ENCODE results near the gene VAPB. TPM values are rescaled to one million over a fixed set of nuclear protein-coding genes. Genes with fewer than 3 reads are reported as not detected.
"Not testable (repeated sequence)": the region's sequence is repeated elsewhere in the genome, so short reads cannot be mapped to it uniquely, and the experiment has no call there.

Gene VAPB
- total and polyA plus RNA-seq, 4 experiments from 2014 or later: 27.6 to 40.1 (median 33.0) TPM

- no peak for DNase-seq
- H3K4me1 Mint-ChIP-seq: no peaks in the 10 kb centered on the region
- no peaks in the 10 kb centered on the region for H3K4me1 ChIP-seq (ENCODE audit: insufficient read depth, low read length)
- intact Hi-C loops (cut with micrococcal nuclease): no loop called here
- H3K36me3 ChIP-seq (ENCODE audit: insufficient read depth, low read length): no peaks in the 10 kb centered on the region
- ChIA-PET CTCF (ENCODE audit: partially characterized antibody) (no interaction called here), POLR2A (ENCODE audit: partially characterized antibody) (no interaction called here)
- H3K9me3 ChIP-seq (ENCODE audit: control insufficient read depth in 1 of 2, low read length in 2 of 2): no peaks in the 10 kb centered on the region
- peaks cover 0 to 5% of the 10 kb centered on the region in 2 donors for H3K36me3 Mint-ChIP-seq
- H3K4me3 Mint-ChIP-seq: no peak overlapping the region
- H3K4me3 ChIP-seq (ENCODE audit: low read length in 2 of 2): no peak overlapping the region
- H3K27ac ChIP-seq (ENCODE audit: low read depth, low read length): no peak overlapping the region
- H3K27me3 ChIP-seq (ENCODE audit: insufficient read depth, low read length): no peaks in the 10 kb centered on the region
- H3K9me3 Mint-ChIP-seq: peaks cover 0 to 2% (median 0%) of the 10 kb centered on the region in 8 donors
- no peak overlapping the region for H3K27ac Mint-ChIP-seq
- peaks cover under 1 to 4% of the 10 kb centered on the region in 2 donors for H3K27me3 Mint-ChIP-seq
These were observed 16.2 kb upstream of the VAPB start for GRCh38 chr20:58372806-58373205.

GRCh38 chr20:58373296-58373695 lies 15.7 kb upstream of the VAPB start:
- H3K9me3 ChIP-seq (ENCODE audit: control insufficient read depth in 1 of 2, low read length in 2 of 2); POLR2A ChIA-PET (ENCODE audit: partially characterized antibody); CTCF ChIA-PET (ENCODE audit: partially characterized antibody); H3K4me3 ChIP-seq (ENCODE audit: low read length in 2 of 2); H3K27me3 Mint-ChIP-seq; H3K27ac Mint-ChIP-seq; DNase-seq; H3K27ac ChIP-seq (ENCODE audit: low read depth, low read length); H3K4me1 Mint-ChIP-seq; H3K36me3 Mint-ChIP-seq; H3K9me3 Mint-ChIP-seq; H3K27me3 ChIP-seq (ENCODE audit: insufficient read depth, low read length); H3K4me3 Mint-ChIP-seq; H3K4me1 ChIP-seq (ENCODE audit: insufficient read depth, low read length); intact Hi-C loops (cut with micrococcal nuclease); H3K36me3 ChIP-seq (ENCODE audit: insufficient read depth, low read length): not testable (repeated sequence)

GRCh38 chr20:58374027-58374850 lies 14.8 kb upstream of the VAPB start:
- Histone ChIP-seq H3K9me3 (ENCODE audit: control insufficient read depth in 1 of 2, low read length in 2 of 2) (no peaks in the 10 kb centered on the region), H3K4me1 (ENCODE audit: insufficient read depth, low read length) (no peaks in the 10 kb centered on the region), H3K27me3 (ENCODE audit: insufficient read depth, low read length) (no peaks in the 10 kb centered on the region), H3K4me3 (ENCODE audit: low read length in 2 of 2) (no peak overlapping the region), H3K36me3 (ENCODE audit: insufficient read depth, low read length) (no peaks in the 10 kb centered on the region), H3K27ac (ENCODE audit: low read depth, low read length) (no peak overlapping the region)
- CTCF ChIA-PET (ENCODE audit: partially characterized antibody): no interaction called here
- DNase-seq: no peak
- H3K27me3 Mint-ChIP-seq: peaks cover 10 to 12% of the 10 kb centered on the region in 2 donors
- H3K4me3 Mint-ChIP-seq: no peak overlapping the region
- intact Hi-C loops (cut with micrococcal nuclease): no loop called here
- no peaks in the 10 kb centered on the region for H3K4me1 Mint-ChIP-seq
- peak overlapping the region in 2 of 7 donors; percentile 22 to 63 for H3K27ac Mint-ChIP-seq
- H3K36me3 Mint-ChIP-seq: no peaks in the 10 kb centered on the region
- POLR2A ChIA-PET (ENCODE audit: partially characterized antibody): no interaction called here
- H3K9me3 Mint-ChIP-seq: peaks cover 0 to 2% (median 0%) of the 10 kb centered on the region in 8 donors

GRCh38 chr20:58374906-58375758 lies 13.9 kb upstream of the VAPB start:
- Mint-ChIP-seq H3K9me3 (peaks cover 0 to 2% (median 0%) of the 10 kb centered on the region in 8 donors), H3K4me3 (no peak overlapping the region), H3K4me1 (no peaks in the 10 kb centered on the region), H3K36me3 (no peaks in the 10 kb centered on the region), H3K27me3 (peaks cover 12% of the 10 kb centered on the region in 2 donors), H3K27ac (peak overlapping the region in 1 of 7 donors; percentile 63)
- Histone ChIP-seq H3K9me3 (ENCODE audit: control insufficient read depth in 1 of 2, low read length in 2 of 2) (no peaks in the 10 kb centered on the region), H3K27me3 (ENCODE audit: insufficient read depth, low read length) (no peaks in the 10 kb centered on the region), H3K4me3 (ENCODE audit: low read length in 2 of 2) (no peak overlapping the region), H3K4me1 (ENCODE audit: insufficient read depth, low read length) (no peaks in the 10 kb centered on the region), H3K36me3 (ENCODE audit: insufficient read depth, low read length) (no peaks in the 10 kb centered on the region), H3K27ac (ENCODE audit: low read depth, low read length) (no peak overlapping the region)
- intact Hi-C loops (cut with micrococcal nuclease): no loop called here
- ChIA-PET POLR2A (ENCODE audit: partially characterized antibody) (no interaction called here), CTCF (ENCODE audit: partially characterized antibody) (no interaction called here)
- no peak for DNase-seq

GRCh38 chr20:58375759-58376352 lies 13.2 kb upstream of the VAPB start:
- Histone ChIP-seq H3K27ac (ENCODE audit: low read depth, low read length) (no peak overlapping the region), H3K4me1 (ENCODE audit: insufficient read depth, low read length) (no peaks in the 10 kb centered on the region), H3K27me3 (ENCODE audit: insufficient read depth, low read length) (no peaks in the 10 kb centered on the region), H3K9me3 (ENCODE audit: control insufficient read depth in 1 of 2, low read length in 2 of 2) (no peaks in the 10 kb centered on the region), H3K4me3 (ENCODE audit: low read length in 2 of 2) (no peak overlapping the region), H3K36me3 (ENCODE audit: insufficient read depth, low read length) (no peaks in the 10 kb centered on the region)
- Mint-ChIP-seq H3K9me3 (peaks cover 0 to 4% (median 2%) of the 10 kb centered on the region in 8 donors), H3K27me3 (peaks cover 15% of the 10 kb centered on the region in 2 donors), H3K4me3 (no peak overlapping the region), H3K4me1 (no peaks in the 10 kb centered on the region), H3K36me3 (no peaks in the 10 kb centered on the region), H3K27ac (no peak overlapping the region)
- POLR2A ChIA-PET (ENCODE audit: partially characterized antibody): no interaction called here
- CTCF ChIA-PET (ENCODE audit: partially characterized antibody): no interaction called here
- intact Hi-C loops (cut with micrococcal nuclease): no loop called here
- no peak for DNase-seq

- Mint-ChIP-seq H3K27ac (no peak overlapping the region), H3K4me3 (no peak overlapping the region), H3K4me1 (no peaks in the 10 kb centered on the region), H3K9me3 (peaks cover 0 to 15% (median 10%) of the 10 kb centered on the region in 8 donors), H3K36me3 (peaks cover 0 to 9% of the 10 kb centered on the region in 2 donors), H3K27me3 (peaks cover 21% of the 10 kb centered on the region in 2 donors)
- H3K27me3 ChIP-seq (ENCODE audit: insufficient read depth, low read length): no peaks in the 10 kb centered on the region
- H3K36me3 ChIP-seq (ENCODE audit: insufficient read depth, low read length): no peaks in the 10 kb centered on the region
- CTCF ChIA-PET (ENCODE audit: partially characterized antibody): interaction anchor here (0.8 kb wide), 1 partner anchor 12 kb away, joined by 4 read pairs; the partner anchor contains the start of gene VAPB
- POLR2A ChIA-PET (ENCODE audit: partially characterized antibody): no interaction called here
- no peak overlapping the region for H3K27ac ChIP-seq (ENCODE audit: low read depth, low read length)
- H3K4me3 ChIP-seq (ENCODE audit: low read length in 2 of 2): no peak overlapping the region
- DNase-seq: no peak
- no peaks in the 10 kb centered on the region for H3K4me1 ChIP-seq (ENCODE audit: insufficient read depth, low read length)
- no peaks in the 10 kb centered on the region for H3K9me3 ChIP-seq (ENCODE audit: control insufficient read depth in 1 of 2, low read length in 2 of 2)
- intact Hi-C loops (cut with micrococcal nuclease): no loop called here
These were observed 12.0 kb upstream of the VAPB start for GRCh38 chr20:58377017-58377416.

- Histone ChIP-seq H3K27ac (ENCODE audit: low read depth, low read length) (no peak overlapping the region), H3K36me3 (ENCODE audit: insufficient read depth, low read length) (no peaks in the 10 kb centered on the region), H3K4me1 (ENCODE audit: insufficient read depth, low read length) (no peaks in the 10 kb centered on the region), H3K27me3 (ENCODE audit: insufficient read depth, low read length) (no peaks in the 10 kb centered on the region), H3K9me3 (ENCODE audit: control insufficient read depth in 1 of 2, low read length in 2 of 2) (no peaks in the 10 kb centered on the region), H3K4me3 (ENCODE audit: low read length in 2 of 2) (no peak overlapping the region)
- intact Hi-C loops (cut with micrococcal nuclease): no loop called here
- CTCF ChIA-PET (ENCODE audit: partially characterized antibody): no interaction called here
- Mint-ChIP-seq H3K4me3 (no peak overlapping the region), H3K27me3 (peaks cover 23 to 25% of the 10 kb centered on the region in 2 donors), H3K4me1 (no peaks in the 10 kb centered on the region), H3K9me3 (peaks cover 0 to 23% (median 12%) of the 10 kb centered on the region in 8 donors), H3K27ac (no peak overlapping the region), H3K36me3 (peaks cover 0 to 9% of the 10 kb centered on the region in 2 donors)
- POLR2A ChIA-PET (ENCODE audit: partially characterized antibody): interaction anchor here (0.7 kb wide), 1 partner anchor 11 kb away, joined by 3 read pairs; the partner anchor contains the start of gene VAPB
- no peak for DNase-seq
These were observed 11.1 kb upstream of the VAPB start for GRCh38 chr20:58377766-58378401.

Data from CD4-positive, alpha-beta memory T cell (primary cell).